ENCODE measurements around the gene CXXC5.

The CXXC5 gene

GRCh38 chr5:139638736-139639618, 9.2 kb upstream of the CXXC5 start:
- no peak for DNase-seq

DNA sequence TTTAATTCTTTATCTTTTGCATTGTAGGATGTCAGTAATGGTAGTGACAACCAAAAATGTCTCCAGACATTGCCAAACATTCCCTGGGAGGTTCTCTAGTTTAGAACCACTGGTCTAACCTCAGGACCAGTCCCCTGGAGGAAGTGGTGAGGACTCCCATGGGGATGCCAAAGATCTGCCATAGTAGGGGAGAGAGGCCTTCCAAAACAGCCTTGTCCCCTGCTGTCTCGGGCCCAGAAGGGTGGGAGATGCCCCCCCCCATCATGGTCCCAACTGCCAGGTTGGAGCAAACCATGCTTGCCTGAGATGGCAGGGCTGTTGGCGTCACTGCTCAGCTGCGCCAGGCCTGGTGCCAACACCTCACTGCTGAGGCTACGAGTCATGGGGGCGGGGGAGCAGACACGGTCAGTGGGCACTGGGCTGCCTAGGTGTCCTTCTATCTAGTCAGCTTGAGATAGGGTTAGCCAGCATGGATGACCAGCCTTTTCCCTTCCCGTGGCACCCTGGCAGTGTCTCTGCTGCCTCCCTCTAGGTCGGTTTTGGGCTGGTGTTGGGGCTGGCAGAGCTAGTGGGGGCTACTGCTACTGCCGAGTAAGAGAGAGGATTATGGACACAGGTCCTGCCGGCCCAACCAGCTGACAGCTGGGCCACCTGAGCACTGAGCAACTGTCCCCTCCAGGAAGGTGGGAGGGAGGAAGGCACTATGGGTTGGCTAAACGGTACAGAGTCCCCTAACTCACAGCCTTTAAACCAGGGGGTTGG, 8.3 kb upstream of the CXXC5 start:
- DNase-seq = no peak

- DNase-seq = no peak
These were observed 7.6 kb upstream of the CXXC5 start for GRCh38 chr5:139640421-139641115.

DNA sequence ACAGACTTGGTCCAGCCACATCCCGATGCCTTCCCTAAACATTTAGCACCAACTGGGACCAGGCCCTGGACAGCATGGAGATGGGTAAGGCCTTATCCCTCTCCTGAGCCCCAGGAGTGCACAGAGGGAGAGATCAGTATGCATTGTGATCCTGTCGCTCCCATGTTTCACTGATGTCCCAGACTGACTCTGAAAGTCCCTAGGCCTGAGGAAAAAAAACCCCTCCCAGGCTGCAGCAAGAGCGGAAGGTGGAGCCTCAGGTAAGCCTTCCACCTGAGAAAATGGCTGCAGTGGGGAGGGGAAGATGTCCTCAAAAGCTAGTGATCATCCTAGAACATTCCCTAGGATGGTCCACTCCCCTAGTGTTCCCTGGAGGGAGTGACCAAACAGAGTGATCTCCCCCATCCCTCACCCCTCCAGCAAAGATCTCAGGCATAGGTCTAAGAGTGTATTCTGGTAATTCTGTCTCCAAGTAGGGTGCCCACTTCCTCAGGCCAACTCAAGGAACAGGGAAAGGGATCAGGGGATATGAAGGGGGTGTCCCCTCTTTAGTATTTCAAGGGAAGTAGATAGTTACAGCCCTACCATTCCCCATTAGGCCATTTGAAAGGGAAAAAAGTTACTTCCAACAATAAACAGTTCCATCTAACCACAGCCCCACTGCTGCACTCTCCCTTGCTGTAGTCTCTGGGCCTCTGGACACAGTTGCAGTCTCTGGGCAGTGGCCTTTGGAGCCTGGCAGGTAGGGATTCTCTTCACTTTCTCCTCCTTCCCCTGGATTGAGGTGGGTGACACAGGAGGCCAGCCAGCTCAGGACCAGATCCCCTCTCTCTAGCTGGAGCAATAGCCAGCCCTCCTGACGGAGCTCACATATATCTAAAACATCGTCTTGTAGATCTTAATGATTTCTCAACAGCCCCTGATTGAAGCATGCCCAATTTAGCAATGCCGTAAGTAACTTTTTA, 6.8 kb upstream of the CXXC5 start:
- DNase-seq = no peak

DNA sequence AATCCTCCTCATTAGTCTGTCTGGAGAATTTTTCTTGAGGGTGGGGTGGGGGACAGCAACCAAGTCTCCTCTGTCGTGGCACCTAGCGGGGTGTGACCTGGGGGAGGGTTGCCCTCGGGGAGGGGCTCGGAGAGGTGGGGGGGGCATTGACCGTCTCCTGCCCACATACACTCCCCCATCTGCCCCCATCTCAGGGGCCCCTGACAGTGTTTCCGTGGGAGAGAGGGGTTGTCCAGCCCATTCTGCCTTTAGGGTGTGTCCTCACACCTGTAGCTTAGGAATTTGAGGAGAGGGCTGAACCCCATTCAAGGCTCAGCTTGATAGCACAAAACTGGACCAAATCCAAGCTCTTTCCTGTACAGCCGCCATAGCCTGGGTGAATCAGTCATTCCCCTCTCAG, 5.9 kb upstream of the CXXC5 start:
- DNase-seq = no peak

- DNase-seq = peak; percentile 12
These were observed 5.0 kb upstream of the CXXC5 start for GRCh38 chr5:139642891-139643871.

- DNase-seq = peak; percentile 6
These were observed 4.1 kb upstream of the CXXC5 start for GRCh38 chr5:139644001-139644456.

DNA sequence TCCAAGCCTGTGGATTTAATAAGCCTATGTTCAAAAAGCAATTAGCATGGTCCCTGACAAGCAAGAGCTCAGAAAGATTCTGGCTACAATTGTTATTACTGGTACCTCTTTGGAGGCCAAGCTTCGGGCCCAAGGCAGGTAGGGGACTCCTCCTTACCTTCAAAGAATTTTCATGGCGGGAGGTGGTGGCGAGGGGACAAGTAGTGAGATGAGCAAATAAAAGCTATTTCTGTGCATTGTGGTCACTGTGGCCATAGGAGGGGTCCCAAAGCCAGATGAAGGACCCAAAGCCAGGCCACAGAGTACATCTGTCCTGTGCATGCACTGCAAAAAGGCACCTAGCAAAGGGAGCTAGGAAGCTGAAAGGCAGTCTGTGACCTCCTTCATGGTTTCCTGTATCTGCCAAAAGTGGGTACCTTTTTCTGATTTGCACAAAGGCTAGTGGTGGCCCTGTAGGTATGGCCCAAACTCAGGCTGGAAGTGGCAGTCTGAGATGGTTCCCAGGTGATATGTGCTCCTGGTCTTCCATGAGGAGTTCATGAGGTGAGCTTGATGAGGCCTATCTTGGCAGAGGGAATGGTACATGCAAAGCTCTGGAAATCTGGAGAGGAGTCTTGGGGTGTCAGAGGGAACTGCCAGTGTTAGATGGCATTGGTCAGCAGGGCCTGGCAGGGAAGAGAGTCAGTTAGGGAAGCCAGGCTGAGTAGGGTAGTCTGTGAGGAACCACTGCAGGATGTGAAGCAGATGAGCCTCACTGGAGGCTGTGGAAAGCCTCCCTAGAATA, 3.3 kb upstream of the CXXC5 start:
- peak; percentile 11 for DNase-seq

DNA sequence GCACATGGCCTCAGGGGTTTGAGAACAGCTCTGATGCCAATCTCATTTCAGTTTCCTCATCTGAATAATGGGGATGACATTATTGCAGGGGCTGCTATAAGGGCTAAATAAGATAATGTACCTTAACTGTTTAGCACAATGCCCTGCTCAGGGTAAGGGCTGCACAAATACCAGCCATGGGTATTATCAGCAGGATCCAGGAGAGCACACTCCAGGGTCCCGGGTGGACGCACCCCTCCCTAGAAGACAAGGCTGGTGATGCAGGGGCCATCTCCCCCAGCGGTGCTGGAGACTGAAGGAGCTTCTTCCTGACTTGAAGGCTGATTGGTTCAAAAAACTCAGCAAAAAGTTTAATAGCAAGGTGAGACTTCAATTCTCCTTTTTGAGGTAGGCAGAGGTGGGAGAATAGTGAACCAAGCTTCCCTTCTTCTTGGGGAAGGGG, 2.7 kb upstream of the CXXC5 start:
- DNase-seq = peak; percentile 13

DNA sequence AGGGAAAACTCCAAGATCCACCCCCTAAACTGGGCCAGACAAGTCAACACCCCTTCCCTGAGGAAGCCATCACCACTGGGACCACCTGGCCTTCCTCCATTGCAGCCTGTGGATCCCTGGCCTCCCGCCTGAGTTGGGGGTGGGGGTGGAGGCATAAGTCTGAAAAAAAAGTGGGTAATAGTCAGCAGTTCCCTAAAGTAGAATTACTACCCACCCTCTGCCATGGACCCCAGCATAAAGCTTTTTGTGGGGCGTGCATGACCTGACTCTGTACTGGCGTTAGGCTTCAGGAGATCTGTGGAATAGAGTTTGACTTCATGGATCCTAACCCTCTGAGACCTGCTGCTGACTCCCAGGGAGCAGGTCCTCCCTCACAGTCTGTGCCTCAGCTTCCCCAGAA, 2.0 kb upstream of the CXXC5 start:
- DNase-seq = no peak

- peak; percentile 14 for DNase-seq
These were observed 1.1 kb upstream of the CXXC5 start for GRCh38 chr5:139646912-139647505.

DNA sequence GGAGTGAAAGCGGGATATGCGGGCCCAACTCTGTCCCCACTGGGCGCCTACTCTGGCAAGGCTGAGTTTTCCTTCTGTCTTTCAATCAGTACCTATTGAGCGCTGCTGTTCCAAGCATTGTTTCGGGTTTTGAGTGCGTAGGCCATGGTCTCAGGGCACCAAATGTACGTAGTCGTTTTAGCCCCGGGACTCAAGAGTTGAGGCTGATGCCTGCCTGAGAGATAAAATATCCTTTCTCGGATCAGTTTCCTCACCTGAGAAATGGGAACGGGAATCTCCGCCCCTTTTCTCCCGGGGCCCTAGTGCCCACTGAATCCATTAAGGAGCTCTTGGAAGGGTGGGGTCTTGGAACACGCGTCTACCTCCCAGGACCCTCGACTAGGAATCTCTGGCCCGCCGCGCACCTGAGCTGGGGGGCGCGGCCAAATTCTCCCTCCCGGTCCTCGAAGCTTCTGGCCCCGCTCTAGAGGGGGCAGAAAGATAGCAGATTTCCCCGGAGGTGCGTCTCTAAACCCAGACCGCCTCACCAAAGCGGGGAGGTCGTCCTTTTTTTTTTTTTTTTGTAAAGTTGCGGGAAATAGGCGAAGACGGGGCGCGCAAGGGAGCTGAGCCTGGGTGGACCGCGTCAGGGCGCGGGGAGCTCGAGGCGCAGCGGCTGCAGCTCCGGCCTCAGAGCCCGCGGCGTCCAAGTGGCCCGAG, 494 bp upstream of the CXXC5 start:
- peak; percentile 13 for DNase-seq

DNA sequence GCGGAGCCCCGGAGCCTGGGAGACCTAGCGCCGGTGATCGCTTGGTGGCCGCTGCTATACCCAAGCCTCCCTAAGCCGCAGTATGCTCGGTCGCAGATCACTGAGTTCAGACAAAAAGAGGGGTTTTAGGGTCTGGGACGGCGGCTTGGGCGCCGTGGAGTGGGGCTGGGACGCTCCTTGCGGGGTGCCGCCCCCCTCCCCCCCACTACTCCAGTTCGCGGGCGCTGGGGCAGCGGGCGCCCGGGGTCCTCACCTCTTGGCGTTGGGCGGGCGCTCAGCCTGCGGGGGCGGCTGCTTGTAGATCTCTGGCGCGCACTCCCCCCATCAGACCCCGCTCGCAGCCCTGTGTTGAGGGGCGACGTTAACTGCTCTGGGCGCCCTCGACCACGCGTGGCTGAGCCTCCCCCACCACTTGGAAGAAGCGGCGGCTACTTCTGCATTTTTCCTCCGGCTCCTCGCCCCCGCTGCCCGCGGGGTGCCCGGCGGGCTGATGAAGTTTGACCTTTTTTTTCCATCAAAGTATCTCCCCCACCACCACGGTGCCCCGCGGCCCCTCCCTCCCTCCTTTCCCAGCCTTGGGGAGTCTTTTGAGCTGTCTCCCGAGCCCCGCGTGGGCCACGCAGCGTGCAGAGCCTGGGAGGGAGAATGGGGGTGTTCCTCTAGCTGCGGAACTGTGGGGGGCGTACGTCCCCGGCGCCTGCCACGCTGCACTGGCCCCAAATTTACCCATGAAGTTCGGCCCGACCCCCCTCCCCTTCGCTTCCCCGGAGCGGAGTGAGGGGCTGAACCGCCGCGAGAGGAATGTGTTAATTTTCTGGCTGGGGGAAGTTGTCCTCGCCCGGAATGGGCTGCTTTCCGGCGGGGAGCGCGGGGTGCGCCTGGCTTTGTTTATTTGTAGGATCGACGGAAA, 1.2 kb downstream of the CXXC5 start:
- DNase-seq = no peak

- peak; percentile 81 for DNase-seq
These were observed 2.0 kb downstream of the CXXC5 start for GRCh38 chr5:139650031-139650688.

DNA sequence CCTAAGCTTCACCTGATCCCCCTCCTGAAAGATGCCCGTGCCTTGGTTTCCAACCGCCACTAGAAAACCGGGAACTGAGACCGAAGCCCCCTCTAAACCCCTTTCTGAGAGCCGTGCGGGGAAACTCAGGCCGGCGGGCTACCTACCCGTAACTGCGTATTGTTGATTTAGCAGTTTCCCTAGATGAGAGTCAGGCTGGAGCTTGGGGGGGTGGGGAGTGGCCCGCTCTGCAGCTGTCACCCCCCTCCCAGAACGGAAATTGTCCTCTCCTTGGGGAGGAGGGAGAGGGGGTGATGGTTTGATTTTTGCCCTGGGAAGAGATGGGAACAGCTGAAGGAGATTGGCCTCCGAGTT, 2.5 kb downstream of the CXXC5 start:
- DNase-seq = no peak

DNA sequence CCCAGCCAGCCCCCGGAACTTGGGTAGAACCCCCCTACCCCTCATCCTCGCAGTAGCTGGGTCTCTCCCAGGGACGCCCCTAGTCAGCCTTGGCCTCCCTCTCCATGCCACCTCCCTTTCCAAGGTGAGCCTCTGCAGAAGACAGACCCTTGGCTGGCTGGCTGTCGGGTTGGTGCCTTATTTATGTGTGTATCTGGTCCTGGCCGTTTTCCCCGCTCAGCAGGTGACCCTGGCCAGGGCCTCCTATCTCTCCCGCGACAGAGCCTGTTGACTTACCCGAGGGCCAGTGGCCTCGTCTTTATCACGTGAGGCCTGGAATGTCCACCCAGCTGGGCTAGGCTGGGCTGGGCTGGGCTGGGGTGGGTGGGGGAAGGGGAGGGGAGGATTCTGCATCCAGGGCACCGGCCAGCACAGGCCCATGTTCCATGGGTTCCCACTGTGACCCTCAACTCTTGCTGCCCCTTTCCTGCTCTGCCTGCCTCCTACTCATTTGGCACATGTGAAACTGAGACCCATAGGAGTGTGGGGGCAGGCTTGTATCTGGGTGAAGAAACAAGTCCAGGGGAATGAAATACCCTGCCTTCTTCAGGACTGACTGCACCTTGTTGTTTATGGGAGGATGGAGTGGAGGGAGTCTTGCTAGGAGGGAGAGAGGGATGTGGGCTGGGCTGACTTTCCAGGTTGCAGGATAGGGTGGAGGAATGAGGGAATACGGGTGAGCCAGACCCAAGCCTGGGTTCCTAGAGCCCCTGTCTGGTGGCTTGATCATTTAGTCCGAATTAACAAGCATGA, 3.1 kb downstream of the CXXC5 start:
- DNase-seq = no peak
